HG02884 (cell line): ENCODE results near the gene COL20A1.

ENCODE experiments used
- ATAC-seq: cut with Tn5 transposase; IDR thresholded peaks from one replicate; pipeline ENCODE4 v1.9.1; 2021; ENCODE audit warnings: mild to moderate bottlenecking, moderate library complexity; ENCODE audit not compliant: unreplicated experiment

Gene COL20A1

DNA sequence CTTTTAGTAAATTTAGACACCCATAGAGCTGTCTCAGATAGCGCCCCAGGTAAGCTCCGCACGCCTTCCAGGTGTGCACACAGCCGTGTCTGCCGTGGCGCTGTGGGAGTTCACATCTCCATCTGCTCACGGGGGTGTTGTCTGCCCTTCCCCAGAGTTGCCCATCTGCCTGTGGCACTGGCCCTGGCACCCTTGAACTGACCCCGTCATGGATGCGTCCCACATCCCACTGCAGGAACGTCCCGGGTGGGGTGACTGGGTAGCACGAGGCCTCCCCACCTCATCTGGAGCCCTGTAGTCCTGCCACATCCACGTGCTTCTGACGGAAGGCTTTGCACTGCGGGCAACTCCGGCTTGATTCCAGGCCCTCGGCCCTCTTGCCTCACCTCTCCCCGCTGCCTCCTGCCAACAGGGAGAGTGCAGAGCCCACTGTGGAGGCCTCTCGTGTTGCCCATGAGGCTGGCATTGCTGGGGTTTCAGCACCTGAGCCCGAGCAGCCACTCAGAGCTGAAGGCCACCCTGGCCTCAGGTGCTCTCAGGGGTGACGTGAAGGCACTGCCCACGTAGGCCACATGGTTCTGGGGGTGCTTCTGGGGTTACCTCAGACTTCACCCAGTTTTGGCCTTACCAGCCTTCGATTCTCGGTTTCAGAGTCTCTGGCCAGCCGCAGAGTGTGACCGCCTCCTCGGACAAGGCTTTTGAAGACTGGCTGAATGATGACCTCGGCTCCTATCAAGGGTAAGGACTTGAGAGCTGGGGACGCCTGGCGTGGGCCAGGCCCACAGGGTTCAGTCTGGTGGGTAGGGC is 15.3 kb upstream of the COL20A1 start:
- ATAC-seq: no peak

DNA sequence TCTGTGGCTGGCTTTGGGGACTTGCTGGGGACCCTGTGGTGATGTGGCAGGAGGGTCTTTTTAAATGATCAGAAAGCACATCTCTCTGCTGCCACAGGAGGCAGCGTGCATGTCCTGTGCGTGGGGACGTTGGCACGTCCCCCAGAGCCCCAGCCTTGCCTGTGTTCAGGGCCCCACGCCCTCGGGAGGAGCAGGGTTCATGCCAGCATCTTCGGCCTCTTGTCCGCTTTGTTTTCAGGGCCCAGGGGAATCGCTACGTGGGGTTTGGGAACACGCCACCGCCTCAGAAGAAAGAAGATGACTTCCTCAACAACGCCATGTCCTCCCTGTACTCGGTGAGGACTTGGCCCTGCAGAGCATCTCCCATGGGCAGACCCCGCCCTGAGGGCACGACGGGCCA is 14.3 kb upstream of the COL20A1 start:
- no peak for ATAC-seq

DNA sequence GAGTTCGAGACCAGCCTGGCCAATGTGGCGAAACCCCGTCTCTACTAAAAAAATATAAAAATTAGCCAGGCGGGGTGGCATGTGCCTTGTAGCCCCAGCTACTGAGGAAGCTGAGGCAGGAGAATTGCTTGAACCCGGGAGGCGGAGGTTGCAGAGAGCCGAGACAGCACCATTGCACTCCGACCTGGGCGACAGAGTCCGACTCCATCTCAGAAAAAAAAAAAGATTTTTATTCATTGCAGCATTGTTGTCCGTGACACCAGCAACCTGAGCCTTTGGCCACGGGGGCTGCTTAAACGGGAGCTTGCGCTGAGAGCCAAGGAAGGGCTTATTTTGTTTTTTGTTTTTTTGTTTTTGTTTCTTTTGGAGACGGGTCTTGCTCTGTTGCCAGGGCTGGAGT is 13.1 kb upstream of the COL20A1 start:
- ATAC-seq: no peak

DNA sequence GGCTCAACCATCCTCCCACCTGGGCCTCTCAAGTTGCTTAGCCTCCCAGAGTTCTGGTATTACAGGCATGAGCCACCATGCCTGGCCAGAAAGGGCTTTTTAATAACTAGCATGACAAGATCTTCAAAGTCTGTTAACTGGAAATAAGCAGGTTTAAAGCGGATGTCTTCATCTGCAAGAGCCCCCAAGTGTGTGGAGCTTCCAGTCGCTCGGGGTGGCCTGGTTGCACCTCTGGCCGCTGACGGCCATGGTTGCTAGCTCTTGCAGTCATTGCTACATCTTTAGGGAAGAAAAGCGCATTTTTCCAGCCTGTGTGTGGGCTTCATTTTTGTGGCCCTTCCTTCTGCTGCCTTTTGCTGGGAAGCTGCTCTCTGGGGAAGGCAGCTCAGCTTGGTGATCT is 12.6 kb upstream of the COL20A1 start:
- ATAC-seq: no peak

DNA sequence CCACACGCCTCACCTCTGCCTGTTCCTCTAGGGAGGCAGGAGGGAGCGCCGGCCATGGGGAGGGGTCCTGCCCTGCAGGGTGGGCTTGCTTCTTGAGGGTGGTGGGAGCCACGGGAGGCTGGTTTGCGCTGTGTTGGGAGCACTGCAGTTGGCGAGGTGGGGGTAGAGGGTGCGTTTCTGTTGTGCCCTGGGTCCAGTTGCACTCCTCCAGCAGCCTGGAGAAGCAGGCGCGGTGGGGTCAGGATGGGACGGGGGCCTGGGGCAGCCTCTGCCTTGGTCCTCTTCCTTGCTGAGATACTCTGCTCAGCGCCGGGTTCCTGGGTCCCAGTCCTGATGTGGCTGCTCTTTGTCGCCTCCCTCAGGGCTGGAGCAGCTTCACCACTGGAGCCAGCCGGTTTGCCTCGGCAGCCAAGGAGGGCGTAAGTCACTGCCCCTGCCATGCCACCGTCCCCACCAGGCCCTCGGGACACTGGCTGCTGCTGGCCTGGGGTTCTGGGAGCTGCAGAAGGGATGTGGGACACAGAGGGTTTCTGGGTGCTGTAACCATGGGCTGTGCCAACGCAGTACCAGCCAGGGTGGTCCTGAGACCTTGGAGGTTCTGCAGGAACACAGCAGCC is 11.9 kb upstream of the COL20A1 start:
- no peak for ATAC-seq

DNA sequence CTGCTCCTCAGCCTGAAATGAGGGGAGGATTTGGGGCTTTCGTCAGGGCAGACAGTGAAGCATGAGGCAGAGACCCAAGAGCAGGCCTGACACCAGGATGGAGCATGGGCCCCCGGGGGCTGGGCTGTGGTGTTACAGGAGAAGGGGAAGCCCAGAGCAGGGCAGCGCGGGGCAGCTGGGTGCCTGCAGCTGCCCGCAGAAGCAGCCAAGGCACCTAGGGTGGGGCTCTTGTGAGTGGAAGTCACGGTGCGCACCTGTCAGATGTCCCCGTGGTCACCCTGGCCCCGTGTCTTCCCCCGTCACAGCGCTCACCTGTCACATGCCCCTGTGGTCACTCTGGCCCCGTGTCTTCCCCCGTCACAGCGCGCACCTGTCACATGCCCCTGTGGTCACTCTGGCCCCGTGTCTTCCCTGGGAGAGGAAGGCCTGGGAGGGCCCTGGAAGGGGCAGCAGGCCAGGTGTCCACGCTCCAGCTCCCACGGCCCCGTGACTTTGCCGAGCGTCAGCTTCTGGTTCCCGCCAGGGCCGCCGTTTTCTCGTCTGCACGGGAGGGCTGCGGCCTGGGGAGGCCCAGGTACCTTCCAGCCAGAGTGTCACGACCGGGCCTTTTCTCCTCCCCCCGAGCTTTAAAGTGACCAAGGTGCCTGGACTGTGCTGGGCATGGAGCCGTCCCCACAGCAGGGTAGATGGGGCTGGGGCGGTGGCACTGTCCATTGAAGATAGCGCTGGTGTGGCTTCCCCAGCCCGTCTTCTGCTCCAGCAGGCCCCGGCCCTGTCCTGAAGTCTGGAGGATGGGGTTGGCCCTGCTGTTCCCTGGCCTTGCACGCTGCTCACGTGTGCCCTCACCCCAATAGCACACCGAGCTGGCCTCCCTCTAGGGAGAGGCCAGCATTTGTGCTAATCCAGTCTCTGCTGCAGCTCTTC is 11.0 kb upstream of the COL20A1 start:
- no peak for ATAC-seq

DNA sequence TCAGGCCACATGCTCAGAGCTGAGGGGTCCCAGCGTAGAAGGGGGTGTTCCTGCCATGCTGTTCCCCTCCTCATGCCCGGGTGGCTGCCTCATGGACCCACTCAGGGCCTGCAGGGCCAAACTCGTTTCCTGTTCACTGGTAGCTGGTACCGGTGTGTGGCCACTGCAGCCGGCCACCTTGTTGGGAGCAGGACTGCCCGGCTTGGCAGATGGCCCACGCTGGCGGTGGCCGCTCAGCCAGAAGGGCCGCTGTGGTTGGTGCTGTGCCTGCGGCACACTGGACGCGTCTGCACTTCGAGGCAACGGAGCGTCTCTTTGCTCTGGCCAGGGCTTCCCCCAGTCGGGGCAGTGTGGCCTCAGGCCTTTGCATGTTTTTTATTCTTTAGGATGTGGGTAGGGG is 10.0 kb upstream of the COL20A1 start:
- ATAC-seq: no peak

DNA sequence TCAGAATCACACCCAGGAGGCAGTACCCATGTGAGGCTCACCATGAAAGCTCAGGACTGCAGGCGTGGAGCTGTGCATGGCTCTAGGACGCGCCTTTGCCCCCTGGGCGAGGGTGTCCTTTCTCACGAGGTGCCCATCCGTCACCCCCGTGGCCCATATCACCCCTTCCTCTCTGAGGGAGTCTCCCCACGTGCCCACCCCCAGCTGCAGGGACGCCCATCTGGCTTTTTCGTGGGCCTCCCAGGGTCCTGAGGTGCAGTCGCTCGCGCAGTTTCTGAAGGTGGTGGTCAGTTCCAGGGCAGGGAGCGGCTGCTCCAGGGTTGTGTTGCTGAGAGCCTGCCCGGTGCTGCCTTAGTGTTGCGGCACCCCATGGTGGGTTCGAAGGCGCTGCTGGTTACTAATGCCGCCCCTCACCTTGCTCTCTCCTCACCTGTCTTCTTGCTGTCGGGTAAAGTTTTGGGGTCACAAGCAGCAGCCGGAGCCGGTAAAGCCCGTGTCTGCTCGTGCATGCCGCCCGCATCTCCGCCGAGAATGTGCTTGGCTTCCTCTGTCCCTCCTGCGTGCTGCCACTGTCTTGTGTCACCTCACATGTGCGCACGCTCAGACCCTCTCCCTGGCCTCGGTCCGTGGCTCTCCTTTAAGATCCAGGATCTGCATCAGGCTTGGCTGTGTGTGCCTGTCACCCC is 9.4 kb upstream of the COL20A1 start:
- no peak for ATAC-seq

DNA sequence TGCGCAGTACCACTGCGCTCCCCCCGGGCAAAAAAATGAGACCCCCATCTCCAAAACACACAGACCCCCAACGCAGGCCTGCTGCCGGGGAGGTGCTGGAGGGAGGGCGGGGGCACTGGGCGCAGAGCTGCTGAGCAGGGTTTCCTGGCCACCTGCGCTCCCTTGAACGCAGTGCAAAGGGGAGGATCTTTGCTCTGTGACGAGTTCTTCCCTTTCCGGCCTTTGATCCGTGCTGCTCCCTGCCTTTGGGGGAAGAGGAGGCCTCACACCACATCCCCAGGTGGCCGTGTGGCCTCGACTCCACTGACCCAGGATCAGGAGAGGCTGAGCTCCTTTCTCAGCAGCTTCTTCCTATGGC is 8.9 kb upstream of the COL20A1 start:
- ATAC-seq: no peak

DNA sequence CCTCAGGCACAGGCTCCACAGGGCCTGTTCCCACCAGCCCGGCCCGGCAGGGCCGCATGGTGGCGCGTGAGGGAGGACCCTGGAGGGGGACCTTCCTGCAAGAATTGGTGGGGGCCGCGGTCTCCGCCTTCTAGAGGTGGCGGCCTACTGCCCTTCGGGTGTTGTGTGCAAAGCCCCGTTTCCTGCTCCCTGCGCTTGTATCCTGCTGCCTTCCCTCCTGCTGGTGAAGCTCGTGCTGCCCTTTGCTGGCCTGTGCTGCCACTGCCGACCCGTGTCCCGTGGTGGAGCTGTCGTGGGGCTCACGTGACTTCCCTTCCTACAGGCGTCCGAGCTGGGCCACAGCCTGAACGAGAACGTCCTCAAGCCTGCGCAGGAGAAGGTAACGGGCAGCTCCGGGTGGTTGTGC is 8.4 kb upstream of the COL20A1 start:
- no peak for ATAC-seq

DNA sequence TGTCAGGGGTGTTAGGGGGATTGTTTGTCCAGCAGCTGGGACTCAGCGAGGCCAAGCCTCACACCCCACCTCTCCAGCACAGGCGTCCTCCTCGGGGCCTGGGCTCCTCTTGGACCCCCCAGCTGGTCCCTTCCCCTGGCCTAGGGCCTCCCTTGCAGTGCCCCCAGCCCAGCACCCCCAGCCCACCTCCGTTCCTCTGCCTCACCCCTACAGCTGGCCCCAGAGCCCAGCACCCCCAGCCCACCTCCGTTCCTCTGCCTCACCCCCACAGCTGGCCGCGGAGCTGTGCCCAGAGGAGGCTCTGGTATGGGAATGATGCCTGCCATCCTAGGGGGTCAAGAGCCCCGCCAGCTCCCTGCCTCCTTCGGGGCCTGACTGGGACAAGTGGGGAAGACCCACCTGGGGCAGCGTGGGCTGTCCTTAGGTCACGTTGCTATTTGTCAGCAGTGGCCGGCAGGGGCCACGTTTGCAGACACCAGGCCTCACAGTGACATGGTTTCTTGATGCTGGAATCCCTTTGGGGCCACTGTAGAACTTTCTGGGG is 7.9 kb upstream of the COL20A1 start:
- ATAC-seq: no peak

DNA sequence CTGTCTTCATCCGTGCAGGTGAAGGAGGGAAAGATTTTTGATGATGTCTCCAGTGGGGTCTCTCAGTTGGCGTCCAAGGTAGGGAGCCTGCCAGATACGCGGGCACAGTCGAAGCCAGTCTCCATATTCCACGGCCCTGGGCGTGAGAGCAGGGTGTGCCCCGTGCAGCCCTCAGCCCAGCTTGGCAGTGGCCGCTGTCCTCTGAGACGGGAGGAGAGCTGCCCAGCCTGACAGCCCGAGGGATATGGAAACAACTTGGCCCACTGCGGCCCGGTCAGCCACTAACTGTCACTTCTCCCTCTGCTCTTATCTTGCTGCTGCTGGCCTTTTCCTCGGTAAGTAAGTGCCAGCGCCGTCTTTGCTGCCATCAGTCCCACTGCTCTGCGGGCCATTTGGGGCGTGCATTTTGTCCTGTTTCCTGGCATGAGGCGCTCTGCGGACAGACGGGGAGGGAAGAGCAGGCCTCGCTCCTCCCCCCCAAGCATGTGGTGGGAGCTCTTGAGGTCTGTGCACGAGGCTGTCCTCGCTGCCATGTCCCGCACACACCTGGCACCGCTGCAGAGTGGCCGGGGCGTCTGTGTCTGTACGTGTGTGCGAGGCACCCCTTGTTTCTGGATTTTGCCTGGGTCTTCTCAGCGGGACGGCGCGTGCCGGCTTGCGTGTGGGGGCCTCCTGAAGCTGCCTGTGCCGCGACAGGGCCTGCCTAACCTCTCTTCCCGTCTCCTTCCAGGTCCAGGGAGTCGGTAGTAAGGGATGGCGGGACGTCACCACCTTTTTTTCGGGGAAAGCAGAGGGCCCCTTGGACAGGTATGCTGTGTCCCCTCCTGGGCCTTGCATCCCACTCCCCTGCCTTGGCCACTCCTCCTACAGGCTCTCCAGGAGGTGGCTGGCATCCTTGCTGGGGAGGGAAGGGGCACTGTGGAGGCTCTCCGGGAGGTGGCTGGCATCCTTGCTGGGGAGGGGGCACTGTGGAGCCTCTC is 7.1 kb upstream of the COL20A1 start:
- no peak for ATAC-seq

DNA sequence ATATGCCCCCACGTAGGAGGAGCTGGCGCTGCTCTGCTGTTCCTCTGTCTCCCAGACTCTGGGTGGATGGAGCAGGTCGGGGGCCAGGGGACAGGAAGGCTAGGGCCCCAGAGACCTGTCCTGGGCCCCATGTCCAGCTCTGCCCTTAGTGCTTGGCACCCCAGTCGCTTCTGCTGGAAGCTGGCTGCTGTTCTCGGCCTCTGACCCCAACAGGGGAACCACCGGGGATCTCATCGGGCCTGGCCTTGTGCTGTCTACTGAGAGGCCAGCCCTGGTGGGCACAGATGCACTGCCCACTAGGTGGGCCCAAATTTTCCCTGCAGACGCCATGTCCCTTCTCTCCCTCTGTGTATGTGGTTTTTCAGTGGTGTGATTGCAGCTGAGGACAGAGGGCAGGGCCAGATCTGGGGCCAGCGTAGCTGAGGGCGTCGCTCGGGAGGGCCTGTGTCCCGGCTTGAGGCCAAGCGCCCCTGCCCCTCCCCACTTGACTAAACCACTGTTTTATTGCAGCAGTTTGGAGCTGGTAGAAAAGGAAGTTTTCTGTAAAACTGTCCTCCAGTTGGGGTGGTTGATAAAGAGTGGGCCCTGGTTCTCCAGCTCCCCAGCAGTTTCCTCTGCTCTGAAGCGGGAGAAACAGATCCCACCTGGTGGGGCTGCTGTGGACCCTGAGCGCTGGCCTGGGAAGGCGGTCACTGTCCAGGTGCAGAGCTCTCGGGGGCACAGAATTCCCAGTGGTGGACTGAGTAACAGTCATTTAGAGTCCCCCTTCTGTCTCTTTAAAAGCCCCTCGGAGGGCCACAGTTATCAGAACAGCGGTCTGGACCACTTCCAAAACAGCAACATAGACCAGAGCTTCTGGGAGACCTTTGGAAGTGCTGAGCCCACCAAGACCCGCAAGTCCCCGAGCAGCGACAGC is 5.9 kb upstream of the COL20A1 start:
- no peak for ATAC-seq

DNA sequence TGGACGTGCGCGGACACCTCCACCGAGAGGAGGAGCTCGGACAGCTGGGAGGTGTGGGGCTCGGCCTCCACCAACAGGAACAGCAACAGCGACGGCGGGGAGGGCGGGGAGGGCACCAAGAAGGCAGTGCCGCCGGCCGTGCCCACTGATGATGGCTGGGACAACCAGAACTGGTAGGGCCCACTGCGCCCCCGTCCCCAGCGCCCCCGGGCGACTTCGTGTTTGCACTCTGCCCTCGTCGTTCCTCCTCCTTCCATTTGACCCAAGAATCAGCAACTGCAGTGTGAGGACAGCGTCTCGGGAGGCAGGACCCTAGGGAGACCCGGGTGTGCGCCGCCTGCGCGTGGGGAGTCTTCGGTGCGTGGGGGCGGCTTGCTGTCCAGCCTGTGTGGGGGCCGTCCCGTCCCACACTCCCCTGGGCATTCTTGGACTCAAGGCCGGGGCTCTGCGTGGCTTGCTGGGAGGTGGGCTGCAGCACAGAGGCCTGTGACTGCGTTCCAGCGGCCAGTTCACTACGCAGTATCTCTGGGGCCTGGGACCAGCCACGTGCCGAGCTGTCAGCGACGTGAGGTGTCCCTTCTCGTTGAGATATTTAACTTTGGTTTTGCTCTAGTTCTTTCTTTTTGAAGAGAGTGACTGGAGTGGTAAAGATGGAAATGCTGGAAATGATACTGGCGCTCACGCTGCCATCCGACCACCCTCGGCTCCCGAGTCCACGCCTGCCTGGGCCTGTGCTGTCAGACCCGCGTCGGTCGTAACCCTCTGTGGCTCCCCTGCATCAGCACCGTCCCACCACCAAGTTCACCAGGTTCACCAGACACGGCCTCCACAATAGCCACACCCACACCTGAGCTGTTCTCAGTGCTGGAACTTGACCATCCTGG is 5.0 kb upstream of the COL20A1 start:
- ATAC-seq: no peak

DNA sequence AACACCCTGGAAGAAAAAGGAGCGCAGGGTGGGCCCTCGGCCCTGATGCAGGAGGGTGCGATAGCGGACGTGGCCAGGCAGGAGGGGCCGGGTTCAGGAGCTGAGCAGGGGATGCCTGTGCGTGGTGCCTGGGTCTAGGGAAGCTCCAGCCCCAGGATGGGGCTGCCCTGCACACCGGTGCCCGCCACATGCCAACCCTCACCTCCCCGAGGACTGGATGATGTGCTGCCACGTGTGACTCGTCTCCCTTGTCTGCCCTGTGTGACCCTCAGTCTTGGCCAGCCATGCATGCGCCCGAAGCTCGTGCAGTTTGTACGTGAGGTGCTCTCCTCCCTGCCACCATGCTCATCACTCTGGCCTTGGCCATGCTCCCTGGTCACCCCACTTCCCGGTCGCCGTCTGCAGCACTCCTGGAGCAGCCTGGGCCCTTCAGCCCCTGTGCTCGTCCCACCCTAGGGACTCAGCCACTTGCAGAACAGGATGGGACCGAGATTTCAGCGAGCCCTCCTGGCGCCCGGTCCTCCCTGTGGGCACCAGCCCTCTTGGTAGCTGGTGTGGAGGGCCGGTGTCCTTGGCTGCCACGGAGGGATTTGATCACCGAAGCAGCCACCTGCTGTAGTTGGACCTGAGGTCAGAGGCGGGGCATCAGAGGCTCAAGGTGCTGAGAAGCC is 4.3 kb upstream of the COL20A1 start:
- no peak for ATAC-seq

DNA sequence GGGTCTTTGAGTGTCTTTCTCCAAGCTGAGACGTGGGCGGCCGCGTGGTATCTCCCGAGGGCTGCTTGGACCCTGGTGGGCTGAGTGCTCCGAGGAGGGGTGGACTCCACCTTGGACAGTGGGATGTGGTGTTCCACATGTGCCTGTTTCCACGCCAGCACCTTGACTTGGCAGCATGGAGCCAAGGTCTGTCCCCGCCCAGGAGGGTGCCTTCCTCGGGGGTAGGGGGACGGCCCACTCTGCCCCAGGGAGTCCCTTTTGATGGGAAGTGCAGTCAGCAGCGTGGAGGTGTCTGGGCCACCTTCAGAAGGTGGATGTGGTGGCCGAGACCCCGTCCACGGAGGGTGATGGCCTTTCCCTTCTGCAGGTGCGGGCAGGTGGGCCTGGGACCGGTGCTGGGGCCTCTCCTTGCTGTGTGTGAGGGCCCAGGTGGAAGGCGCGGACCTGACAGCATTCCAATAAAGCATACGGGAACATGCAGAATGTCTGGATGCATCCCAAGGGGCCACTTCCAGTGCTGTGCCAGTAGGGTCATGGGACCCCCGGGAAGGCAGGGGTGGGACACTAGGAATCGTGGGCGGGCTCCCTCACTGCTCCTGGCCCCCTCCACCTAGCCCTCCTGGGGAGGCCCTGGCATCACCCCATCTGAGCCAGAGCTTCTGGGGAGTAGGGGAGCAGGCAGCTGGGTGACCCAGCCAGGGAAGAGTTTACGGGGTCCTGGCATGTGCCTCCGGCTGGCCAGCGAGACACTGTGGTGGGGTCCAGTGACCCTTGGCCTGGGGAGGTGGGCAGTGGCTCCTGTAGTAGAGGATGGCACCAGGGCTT is 3.5 kb upstream of the COL20A1 start:
- ATAC-seq: no peak
